Stimulated activated CD8-positive, alpha-beta memory T cell treated with anti-CD3 and anti-CD28 coated beads, Interleukin-7, amount 100 ng/mL, for 48 hours (primary cell): ENCODE measurements around the gene GAS7.
"Not testable (repeated sequence)": the region's sequence is repeated elsewhere in the genome, so short reads cannot be mapped to it uniquely, and the experiment has no call there.

ENCODE experiments used
- DNase-seq, 2 donors: peaks; one replicate each; pipeline ENCODE4 v3.0.0-alpha.2; 2020; ENCODE audit warnings: low read depth in 1 of 2; ENCODE audit errors: extremely low read depth in 1 of 2

Gene GAS7

DNA sequence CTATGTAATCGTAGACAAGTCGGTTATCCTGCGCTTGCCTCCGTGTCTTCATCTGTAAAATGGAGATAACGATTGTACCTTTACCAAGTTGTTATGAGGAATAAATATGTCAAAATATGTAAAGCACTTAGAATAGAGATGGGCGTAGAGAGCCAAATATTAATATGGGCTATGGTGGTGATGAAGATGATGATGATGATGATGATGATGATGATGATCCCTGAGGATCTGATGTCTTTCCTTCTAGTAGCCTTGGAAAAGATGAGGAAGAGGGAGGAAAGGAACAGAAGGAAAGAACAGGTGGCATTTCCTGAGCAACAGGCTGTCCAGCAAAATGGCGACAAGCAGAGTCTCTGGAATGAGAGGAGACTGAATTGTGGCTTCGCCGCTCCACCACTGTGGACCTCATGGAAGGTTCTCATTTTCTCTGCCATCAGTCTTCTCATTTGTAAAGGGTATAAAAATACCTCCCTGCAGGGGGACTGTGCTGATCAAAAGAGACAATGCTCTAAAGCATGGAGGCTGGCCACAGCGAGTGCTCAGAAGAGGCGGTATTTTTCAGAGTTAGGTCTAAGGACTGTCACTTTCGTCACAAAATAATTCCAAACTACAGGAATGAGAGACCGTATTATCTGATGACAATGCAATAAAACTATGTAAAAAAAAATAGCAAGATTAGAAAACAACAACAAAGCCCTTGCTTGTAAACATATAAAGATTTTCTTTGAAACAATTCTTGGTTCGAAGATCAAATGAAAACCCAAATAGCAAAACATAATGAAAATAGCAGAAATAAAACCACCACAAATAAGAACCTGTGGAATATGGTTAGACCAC is 276.2 kb downstream of the GAS7 start:
- no peak for DNase-seq

DNA sequence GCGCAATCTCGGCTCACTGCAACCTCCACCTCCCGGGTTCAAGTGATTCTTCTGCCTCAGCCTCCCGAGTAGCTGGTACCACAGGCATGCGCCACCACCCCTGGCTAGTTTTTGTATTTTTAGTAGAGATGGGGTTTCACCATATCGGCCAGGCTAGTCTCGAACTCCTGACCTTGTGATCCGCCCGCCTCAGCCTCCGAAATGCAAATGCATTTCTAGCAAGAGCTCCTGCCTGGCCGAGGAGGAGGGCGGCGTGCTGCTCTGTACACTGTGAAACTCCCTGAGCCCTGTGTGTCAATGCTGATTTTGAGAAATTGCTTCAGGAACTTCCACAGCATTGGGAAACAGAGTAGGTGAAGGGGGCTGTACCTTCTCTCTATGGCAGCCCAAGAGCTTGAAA is 277.2 kb downstream of the GAS7 start:
- not testable (repeated sequence) for DNase-seq

DNA sequence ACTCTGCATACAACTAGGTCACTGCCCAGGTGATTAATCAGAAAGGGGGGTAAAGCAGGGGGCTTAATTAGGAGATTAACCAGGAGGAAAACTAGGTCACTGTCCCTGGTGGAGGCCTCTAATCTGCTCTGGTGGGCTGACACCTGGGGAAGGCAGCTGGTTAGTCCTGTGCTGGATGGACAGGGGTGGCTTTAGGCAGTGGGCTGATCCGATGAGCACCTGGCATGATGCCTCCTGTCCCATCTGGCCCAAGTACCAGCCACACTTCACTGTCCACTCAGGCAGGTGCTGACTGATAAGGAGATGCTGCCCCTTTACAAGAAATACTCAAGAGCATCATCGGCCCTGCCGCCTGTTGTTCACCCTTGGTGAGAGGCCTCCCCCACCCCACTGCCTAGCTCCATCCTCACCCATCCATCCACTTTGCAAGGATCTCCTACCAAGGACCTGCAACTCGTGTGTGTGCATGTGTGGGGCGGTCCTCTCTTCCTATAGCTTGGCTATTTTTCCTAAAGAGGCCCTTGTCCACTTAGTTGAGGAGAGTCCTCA is 279.5 kb downstream of the GAS7 start:
- no peak for DNase-seq

DNA sequence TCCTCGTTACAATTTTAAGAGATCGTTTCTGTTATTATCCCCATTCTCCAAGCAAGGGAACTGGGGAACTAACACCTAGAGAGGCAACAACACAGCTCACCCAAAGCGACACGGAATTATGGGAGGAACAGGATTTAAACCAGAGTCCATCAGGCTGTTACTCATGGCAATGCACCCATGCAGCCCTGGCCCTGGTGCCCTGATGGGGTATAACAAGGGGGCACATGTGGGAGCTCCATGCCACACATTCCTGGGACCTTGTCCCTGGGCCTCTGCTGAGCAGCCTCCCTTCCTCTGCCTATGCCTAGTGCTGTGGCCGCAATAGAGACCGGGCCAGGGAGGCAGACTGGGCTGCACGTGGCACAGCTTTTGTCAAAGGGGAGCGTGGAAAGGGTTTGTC is 280.1 kb downstream of the GAS7 start:
- no peak for DNase-seq

DNA sequence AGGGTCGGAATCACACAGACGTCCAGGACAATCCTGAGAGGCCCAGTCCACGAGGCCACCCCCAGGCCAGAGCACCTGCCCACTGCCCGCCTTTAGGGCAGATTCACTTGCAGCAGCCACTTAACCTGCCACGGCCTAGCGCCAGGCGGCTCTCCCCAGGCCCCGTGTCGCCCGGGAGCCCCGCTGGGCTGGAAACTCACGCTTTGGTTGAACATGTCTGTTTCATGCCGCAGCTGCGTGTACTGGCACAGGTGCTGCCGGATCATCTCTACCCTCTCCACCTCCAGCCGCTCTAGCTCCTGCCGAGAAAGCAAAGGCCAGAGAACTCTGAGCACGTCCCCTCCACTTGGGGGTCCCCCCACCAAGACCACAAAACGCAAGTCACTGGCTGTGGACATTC is 280.6 kb downstream of the GAS7 start:
- DNase-seq: no peak

DNA sequence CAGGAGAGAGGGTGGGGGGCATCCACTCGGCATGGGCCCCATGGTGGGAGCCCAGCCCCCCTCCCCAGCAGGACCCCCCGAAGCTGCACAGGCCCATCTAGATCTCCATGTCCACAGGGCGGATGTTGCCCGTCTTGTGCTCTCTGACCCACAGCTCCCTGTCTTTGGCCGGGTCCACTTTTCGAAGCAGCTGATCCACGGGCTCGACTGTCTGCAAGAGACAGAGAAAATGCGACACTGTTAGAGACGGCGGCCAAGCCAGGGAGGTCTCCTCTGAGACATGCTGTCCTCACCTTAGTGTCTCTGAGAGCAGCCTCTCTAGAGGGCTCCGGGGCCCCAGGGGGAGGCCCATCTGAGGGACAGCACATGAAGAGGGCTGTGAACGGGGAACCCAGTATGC is 281.3 kb downstream of the GAS7 start:
- DNase-seq: no peak

DNA sequence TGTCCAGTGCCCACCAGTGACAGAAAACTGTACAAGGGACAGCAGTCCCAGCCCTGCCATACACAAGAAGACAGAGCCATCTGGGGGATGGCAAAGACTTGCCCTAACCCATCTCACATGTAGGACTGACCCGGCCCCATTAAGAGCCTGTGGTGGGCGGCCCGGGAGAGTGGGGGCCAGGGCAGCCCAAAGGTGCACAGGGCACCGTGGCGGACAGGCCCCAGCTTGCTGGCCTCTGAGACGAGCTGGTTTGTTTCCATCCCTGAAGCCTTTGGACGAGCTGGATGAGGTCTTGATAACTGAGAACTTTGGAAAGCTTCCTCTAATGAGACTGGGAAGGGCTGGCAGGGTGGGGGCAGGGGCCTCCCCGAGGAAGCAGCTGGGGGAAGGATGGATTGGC is 282.3 kb downstream of the GAS7 start:
- no peak for DNase-seq

DNA sequence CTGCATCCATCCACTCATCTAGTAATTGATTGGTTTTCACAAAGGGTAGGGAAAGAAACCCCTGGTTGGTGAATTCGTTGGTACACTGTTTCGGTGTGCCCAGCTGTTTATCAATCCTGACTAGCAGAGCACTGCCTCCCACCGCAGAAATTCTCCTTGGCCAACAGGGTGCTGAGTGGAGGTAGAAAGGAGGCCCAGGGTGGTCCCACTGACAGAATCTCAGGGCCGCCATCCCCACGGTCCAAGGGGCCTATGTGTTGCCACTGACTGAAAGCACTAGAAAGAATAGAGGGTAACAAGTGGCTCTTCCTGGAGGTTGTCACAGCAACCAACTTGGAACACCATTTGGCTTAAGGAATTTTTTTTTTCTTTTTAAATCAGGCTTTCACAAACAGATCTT is 284.9 kb downstream of the GAS7 start:
- DNase-seq: no peak

DNA sequence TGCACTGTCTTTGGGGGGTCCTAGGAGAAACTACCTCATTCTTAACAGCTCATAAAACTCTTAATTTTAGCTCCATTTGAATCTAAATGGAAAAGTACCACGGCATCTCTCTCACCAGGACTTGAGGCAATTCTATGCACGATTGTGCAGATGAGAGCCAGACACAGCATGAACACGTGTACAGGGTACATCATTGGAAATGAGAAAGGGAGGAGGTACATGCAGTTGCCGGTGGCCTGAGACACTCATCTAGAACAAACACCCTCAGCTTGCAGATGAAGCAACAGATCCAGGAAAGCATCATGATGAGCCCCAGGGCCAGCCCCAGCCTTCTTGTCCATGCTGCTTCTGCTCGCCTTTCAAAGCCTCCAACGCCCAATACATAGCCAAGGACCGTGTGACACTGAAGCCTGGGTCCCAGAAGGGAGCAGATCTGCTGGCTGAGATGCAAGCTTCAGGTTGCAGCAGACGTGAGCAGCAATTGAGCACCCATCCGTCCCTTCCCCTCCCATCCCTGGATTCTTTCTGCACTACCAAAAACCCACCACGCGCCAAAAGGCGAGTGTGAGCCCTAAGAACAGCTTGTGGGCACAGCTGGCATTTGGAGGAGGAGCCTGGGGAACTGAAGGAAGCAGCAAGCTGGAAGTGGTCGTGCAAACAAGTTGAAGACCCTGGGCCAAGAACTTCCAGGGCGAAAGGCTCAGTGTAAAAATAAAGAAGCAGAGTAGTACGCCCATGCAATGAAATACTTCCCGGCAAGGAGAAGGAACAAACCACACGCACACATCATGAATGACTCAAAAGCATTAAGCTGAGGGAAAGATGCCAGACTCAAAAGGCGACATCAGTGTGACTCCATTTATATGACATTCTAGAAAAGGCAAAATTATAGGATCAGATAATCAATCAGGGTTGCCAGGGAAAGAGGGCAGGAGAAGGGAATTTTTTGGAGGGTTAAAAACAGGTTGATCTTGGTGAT is 286.0 kb downstream of the GAS7 start:
- DNase-seq: no peak

DNA sequence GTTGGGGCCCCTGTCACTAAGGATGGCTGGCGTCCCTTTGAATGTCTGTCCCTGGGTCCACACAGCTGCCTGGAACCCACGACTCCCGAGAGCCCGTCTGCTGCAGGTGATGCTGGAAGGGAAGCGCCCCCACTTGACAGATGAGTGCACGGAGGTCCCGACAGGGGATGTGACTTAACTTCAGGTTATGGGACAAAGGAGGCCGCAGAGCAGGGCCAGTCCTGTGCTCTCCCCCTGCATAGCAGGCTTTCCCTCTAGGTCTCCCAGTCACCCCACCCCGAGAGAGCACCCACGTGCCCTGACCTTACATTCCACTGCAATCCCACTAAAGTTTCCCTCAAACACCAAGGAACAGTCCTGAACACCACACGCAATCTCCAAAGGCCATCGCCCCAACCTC is 287.3 kb downstream of the GAS7 start:
- no peak for DNase-seq

DNA sequence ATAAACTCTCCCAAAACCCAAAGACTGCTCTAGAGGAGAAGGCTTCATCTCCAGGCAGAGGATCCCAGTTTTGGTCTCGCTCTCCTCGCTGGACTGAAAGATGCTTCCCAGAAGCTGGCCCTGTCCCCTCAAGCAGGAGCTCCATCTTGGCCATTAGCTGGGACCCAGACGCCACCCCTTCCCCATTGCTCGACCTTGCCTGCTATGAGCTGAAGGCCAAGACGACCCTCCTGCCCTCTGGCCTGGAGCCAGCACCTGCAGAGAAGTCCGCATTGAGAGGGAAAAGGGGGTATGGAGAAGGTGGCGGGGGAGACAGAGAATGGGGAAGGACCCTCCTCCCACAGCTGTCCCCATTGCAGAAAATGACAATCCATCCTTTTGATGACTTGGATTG is 289.8 kb downstream of the GAS7 start:
- DNase-seq: no peak

DNA sequence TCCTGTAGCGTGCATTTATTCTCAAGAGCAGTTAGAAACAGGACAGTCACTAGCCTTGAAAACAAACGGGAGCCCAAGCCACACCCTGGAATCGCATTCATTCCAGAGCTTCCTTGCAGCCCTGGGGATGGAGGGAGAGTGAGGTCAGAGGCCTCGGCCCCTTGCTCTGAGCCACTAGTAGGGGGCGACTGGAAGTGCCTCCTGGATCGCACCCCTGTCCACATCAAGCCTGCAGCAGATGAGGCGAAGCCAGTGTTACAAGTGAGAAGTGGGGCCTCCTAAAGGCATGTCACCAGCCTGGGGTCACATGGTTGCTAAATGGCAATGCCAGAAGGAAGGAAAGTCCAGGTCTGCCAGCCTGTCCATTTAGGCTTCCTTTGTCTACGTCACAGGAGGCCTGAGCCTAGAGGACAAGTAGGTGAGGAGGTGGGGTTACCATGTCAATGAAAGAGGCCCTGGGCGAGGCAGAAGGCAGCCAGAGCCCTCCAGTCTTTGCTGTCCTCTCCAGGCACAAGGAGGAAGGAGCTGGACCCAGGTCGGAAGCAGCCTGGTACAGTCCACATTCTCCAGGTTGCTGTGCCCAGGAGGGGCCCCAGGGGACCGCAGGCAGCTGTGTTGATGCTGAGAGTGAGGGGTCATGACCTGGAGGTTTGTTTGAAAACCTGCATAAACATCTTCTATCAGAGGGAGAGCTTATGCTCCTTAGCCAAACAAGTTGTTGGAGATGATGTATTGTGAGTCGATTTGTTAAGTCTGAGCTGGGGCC is 290.3 kb downstream of the GAS7 start:
- DNase-seq: no peak

DNA sequence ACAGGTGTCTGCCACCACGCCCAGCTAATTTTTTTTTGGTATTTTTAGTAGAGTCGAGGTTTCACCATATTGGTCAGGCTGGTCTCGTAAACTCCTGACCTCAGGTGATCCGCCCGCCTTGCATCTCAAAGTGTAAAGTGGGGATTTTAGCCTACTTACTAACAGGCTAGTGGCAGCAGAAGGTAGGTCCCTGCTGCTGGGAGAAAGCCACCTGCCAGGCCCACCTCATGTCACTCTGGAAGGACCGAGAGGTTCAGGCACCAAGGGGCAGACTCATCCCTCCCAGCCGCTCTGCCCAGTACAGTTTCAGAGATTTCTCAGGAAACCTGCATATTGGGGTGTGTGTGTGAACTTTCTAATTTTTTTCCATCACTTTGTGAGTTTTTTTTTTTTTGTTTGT is 291.3 kb downstream of the GAS7 start:
- DNase-seq: no peak

DNA sequence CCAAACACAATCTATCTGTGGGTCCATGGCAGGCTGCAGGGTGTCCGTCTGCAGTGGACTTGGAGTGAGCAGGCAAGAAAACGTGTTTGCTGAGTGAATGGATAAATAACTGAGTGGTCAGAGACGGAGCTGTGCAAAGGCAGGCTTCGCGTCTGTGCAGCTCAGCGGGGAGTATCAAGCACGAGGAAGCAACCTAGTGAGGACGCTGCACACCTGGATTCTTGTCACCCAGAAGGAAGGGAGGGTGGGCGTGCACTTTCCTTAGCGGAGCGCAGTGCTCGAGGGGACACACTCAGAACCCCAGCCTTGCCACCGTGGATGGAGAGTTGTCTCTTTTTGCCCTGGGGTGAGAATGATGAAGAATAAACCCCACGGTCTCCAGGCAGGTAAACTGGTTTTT is 291.8 kb downstream of the GAS7 start:
- DNase-seq: no peak

DNA sequence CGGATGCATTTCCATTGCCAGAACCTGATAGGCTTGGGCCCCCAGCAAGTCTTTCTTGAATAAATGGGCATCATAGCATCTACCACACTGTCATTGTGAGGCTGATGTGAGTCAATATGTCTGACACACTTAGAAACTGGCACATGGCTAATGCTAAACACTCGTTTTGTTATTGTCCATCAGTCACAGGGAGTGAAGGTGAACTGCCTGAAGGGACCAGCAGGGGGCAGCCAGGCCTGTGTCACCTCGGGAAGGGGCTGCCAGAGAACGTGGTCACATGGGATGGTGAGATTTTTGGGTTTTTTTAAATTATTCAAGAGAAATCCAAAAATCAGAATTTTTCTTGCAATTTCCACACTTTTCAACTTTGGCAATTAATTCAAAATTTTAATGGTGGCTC is 292.5 kb downstream of the GAS7 start:
- DNase-seq: peak in 1 of 2 donors; percentile 8

DNA sequence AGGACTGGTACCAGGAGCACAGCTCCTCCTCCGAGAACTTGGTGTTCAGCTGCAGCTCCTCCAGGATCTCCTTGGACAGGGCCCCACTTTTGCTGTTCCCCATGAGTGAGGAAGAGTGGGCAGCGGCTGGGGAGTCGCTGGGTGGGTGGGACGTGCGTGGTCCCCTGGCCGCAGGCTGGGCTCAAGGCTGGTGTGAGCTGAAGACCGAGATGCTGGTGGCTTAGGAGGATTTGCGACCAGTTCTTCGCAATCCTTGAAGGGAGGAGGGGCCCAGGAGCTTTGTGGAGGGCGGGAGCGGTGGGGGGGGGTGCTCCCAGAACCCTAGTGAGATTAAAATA is 293.4 kb downstream of the GAS7 start, which contains the start of gene RCVRN:
RCVRN (minus strand) TSS at position 194 of the 338 bp plus-strand sequence; CDS start at position 103, 91 bp downstream.
- DNase-seq: no peak

DNA sequence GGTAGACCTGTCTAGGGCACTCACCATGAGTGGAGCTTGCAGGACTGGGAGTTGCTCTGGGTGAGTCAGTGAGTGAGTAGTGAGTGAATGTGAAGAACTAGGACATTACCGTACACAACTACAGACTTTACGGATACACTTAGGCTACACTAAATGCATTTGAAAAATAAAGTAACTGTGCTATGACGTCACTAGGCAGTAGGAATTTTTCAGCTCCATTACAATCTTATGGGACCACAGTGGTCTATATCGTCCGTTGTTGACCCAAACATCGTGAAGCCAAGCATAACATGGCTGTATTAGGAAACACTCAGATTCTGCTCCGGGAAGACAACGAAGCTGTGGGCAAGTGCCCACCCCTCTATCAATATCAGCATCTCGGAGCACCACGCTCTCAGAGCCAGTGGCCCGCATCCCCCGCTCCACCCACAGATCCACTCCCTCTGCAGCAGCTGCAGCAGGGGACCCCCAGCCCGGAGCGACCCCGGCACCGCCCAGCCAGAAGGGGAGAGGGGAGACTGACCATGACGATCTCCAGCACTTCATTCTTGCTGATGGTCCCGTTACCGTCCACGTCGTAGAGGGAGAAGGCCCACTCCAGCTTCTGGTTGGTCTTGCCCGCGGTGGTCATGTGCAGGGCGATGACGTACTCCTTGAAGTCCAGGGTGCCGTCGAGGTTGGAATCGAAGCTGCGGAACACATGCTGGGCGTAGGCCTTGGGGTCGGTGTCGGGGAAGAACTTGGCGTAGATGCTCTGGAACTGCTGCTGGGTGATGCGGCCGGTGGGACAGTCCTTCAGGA is 293.9 kb downstream of the GAS7 start:
- DNase-seq: no peak

DNA sequence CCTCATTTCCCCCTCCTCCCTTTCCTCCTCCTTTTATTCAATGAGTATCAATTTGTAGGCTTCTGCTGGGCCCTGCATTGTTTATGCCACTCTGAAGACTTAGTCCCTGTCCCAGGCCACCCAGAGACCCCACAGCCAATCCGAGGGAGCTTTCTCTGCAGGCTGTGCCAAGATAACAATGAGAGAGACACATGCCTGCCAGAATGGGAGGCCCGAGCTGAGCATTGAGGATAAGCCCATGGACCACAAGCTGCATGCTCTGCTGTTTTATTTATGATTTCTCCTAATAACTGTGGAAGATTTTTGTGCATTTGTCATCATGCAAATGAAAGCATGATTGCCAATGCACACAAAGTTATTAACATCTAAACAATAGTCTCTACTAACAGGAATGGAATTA is 296.3 kb downstream of the GAS7 start:
- DNase-seq: no peak

DNA sequence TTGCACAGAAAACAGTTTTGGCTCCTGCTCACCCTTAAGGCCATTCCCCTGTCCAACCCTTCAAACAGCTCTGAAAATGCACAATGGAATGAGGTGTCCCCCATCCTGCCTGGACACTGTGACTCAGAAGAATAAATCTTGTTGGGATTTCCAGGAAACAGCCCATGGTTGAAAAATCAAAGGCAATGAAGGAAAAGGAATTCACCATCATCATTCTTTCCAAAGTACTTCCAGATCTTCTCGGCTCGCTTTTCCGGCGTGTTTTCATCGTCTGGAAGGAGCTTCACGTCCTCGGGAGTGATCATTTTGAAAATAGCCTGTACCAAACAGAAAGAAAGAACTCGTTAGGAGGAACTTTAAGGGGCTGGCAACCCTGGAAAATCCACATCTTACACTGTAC is 297.6 kb downstream of the GAS7 start:
- no peak for DNase-seq

DNA sequence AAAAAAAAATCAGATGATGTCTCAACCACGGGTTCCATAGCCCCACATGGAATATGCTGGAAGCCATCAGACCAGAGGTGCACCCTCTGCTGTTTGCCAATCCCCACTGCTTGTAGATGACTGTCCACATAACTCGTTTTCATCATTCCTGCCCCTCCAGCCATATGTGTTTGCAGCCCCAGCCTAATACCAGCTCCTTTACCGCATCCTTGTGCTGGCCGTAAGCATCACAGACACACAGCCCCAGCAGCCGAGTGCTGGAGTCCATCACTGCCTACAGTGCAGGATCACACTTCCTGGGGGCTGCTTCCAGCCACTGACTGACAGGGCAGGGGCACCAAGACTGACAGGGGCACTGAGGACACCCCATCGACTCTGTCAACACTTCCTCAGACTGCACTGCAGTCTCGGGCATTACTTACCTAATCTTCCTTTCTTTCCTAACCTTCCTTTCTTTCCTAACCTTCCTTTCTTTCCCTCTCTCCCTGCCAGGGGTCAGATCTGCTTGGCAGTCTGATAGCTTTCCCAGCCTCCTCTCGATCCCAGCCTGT is 298.3 kb downstream of the GAS7 start:
- DNase-seq: no peak
